ENCODE data around the gene PEDS1.

Gene PEDS1

DNA sequence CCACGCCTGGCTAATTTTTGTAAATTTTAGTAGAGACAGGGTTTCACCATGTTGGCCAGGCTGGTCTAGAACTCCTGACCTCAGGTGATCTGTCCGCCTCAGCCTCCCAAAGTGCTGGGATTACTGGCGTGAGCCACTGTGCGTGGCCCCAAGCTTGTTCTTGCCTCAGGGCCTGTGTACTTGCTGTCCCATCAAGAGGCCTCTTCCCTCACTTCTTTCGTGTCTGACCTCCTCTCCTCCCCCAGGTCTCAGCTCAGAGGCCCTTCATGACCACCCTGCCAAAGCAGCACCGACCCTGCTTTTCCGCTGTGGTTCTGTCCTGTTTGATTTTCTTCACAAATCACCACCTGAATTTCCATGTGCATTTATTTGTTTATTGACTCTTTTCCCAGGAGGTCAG, 30.1 kb downstream of the PEDS1 start:
- H3K27me3 ChIP-seq (ENCODE audit: insufficient read depth, low read depth): no peaks in the 10 kb centered on the region
- no peak overlapping the region for H3K4me3 ChIP-seq (IDR thresholded peaks at IDR 0.05; ENCODE audit: insufficient read depth, low read depth, low read length)
- H3K4me1 ChIP-seq (ENCODE audit: low read depth, poor library complexity, severe bottlenecking): peaks cover 23% of the 10 kb centered on the region
- H3K79me2 ChIP-seq (ENCODE audit: insufficient read depth, low read depth): no peaks in the 10 kb centered on the region
- no peaks in the 10 kb centered on the region; the same call in 1 of the 2 replicates for H4K20me1 ChIP-seq (ENCODE audit: insufficient read depth)
- no peak overlapping the region for H3K4me2 ChIP-seq
- H3K27ac ChIP-seq: no peak overlapping the region
- H3K9ac ChIP-seq: no peak overlapping the region
- no peak overlapping the region for H2AFZ ChIP-seq (ENCODE audit: low read depth)
- H3K36me3 ChIP-seq (ENCODE audit: insufficient read depth): no peaks in the 10 kb centered on the region; the same call in 1 of the 2 replicates
- TF ChIP-seq, protein P1, sequence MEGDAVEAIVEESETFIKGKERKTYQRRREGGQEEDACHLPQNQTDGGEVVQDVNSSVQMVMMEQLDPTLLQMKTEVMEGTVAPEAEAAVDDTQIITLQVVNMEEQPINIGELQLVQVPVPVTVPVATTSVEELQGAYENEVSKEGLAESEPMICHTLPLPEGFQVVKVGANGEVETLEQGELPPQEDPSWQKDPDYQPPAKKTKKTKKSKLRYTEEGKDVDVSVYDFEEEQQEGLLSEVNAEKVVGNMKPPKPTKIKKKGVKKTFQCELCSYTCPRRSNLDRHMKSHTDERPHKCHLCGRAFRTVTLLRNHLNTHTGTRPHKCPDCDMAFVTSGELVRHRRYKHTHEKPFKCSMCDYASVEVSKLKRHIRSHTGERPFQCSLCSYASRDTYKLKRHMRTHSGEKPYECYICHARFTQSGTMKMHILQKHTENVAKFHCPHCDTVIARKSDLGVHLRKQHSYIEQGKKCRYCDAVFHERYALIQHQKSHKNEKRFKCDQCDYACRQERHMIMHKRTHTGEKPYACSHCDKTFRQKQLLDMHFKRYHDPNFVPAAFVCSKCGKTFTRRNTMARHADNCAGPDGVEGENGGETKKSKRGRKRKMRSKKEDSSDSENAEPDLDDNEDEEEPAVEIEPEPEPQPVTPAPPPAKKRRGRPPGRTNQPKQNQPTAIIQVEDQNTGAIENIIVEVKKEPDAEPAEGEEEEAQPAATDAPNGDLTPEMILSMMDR (conservative IDR thresholded peaks at IDR 0.05; ENCODE audit: low read depth, low read length): no peak

DNA sequence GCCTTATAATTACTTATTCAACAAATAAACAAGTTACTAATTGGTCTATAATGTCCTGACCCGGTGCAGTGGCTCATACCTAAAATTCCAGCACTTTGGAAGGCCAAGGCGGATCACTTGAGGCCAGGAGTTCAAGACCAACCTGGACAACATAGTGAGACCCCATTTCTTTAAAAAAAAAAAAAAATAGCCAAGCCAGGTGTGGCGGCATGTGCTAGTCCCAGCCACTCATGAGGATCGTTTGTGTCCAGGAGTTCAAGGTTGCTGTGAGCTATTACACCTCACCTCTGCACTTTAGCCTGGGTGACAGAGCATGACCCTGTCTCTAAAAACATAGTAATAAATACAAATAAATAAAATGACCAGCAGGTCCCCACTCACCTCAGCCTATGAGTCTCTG, 30.8 kb downstream of the PEDS1 start:
- Histone ChIP-seq H2AFZ (ENCODE audit: low read depth) (no peak overlapping the region), H3K27ac (no peak overlapping the region), H3K4me3 (IDR thresholded peaks at IDR 0.05; ENCODE audit: insufficient read depth, low read depth, low read length) (no peak overlapping the region), H3K4me1 (ENCODE audit: low read depth, poor library complexity, severe bottlenecking) (peaks cover 23% of the 10 kb centered on the region), H3K36me3 (ENCODE audit: insufficient read depth) (no peaks in the 10 kb centered on the region), H3K4me2 (no peak overlapping the region), H3K27me3 (ENCODE audit: insufficient read depth, low read depth) (no peaks in the 10 kb centered on the region), H3K9ac (no peak overlapping the region), H4K20me1 (ENCODE audit: insufficient read depth) (no peaks in the 10 kb centered on the region), H3K79me2 (ENCODE audit: insufficient read depth, low read depth) (no peaks in the 10 kb centered on the region)
- TF ChIP-seq, protein P1 (conservative IDR thresholded peaks at IDR 0.05; ENCODE audit: low read depth, low read length): no peak

DNA sequence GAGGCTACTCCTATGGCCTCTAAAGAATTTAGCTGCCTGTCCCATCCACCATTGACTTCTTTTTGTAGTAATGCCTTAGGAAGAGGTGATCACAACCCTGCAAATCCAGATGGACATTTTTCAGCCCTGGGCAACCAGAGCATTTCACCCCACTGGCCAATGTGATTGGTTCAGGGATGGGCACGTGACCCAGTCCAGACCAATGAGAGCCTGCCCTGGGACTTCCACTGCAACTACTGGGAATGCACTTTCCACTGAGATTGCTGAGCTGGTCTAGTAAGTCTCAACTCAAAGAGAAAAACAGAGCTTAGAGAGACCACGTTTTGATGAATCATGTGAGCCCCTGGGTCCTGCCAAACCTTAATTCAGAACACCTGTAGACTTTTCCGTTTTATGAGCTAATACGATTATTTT, 31.7 kb downstream of the PEDS1 start:
- no peak overlapping the region for H3K9ac ChIP-seq
- H3K27me3 ChIP-seq (ENCODE audit: insufficient read depth, low read depth): no peaks in the 10 kb centered on the region
- H3K4me1 ChIP-seq (ENCODE audit: low read depth, poor library complexity, severe bottlenecking): peaks cover 19% of the 10 kb centered on the region
- TF ChIP-seq, protein P1 (conservative IDR thresholded peaks at IDR 0.05; ENCODE audit: low read depth, low read length): no peak
- H3K4me2 ChIP-seq: no peak overlapping the region
- H4K20me1 ChIP-seq (ENCODE audit: insufficient read depth): no peaks in the 10 kb centered on the region
- H2AFZ ChIP-seq (ENCODE audit: low read depth): no peak overlapping the region
- no peaks in the 10 kb centered on the region for H3K36me3 ChIP-seq (ENCODE audit: insufficient read depth)
- H3K4me3 ChIP-seq (IDR thresholded peaks at IDR 0.05; ENCODE audit: insufficient read depth, low read depth, low read length): no peak overlapping the region
- H3K27ac ChIP-seq: no peak overlapping the region; the same call in 1 of the 2 replicates
- no peaks in the 10 kb centered on the region for H3K79me2 ChIP-seq (ENCODE audit: insufficient read depth, low read depth)

DNA sequence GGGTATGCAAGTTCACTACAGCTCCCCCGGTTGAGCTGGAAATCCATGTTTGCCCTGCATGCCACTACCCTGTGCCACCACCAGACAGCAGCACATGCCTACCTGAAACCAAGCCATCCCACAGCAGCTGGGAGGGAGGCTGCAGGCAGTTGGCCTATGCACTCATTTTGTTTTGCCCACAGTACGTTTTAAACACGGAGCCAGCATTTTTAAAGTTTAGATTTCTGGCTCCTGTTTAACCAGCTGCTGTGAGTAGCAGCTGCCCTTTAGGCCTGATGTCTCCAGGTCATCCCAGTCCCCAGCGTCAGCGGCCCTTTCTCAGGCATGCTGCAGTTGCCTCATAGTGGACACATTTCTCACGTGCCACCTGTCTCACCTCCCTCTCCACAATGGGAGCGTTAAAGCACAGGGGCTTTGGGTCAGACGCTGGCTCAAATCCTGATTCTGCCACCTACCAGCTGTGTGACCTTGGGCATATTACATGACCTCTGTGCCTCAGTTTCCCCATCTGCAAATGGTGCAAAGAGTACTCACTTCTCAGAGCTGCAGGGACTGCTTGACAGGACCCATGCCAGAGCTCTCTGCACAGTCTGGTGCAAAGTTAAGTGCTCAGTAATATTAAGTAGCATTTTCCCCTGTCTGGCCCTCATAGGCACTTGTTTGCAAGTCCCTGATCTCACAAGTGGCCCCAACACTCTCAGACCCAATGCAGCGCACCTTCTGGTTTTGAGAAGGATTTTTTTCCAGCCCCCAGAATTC, 32.4 kb downstream of the PEDS1 start:
- TF ChIP-seq, protein P1 (conservative IDR thresholded peaks at IDR 0.05; ENCODE audit: low read depth, low read length): peak; percentile 85
- Histone ChIP-seq H2AFZ (ENCODE audit: low read depth) (peak overlapping the region; percentile 35; the same call in 1 of the 2 replicates), H3K27me3 (ENCODE audit: insufficient read depth, low read depth) (no peaks in the 10 kb centered on the region), H3K36me3 (ENCODE audit: insufficient read depth) (no peaks in the 10 kb centered on the region), H3K27ac (peak overlapping the region; percentile 10; the same call in 1 of the 2 replicates), H4K20me1 (ENCODE audit: insufficient read depth) (no peaks in the 10 kb centered on the region), H3K4me3 (IDR thresholded peaks at IDR 0.05; ENCODE audit: insufficient read depth, low read depth, low read length) (no peak overlapping the region), H3K4me1 (ENCODE audit: low read depth, poor library complexity, severe bottlenecking) (peaks cover 19% of the 10 kb centered on the region), H3K4me2 (peak overlapping the region; percentile 58), H3K9ac (peak overlapping the region; percentile 1; the same call in 1 of the 2 replicates), H3K79me2 (ENCODE audit: insufficient read depth, low read depth) (no peaks in the 10 kb centered on the region)
